Measurements from ENCODE around the gene UBE2D2.
A peak's percentile ranks its signal among the peaks of the same experiment; 100 is the strongest.

Gene UBE2D2

GRCh38 chr5:139663207-139664085, 102.3 kb downstream of the UBE2D2 start:
- no peak for DNase-seq

- DNase-seq = no peak
These were observed 103.1 kb downstream of the UBE2D2 start for GRCh38 chr5:139664086-139664693.

GRCh38 chr5:139664727-139665351, 103.7 kb downstream of the UBE2D2 start:
- no peak for DNase-seq

GRCh38 chr5:139665626-139666025, 104.5 kb downstream of the UBE2D2 start:
- DNase-seq = no peak

GRCh38 chr5:139666551-139666950, 105.4 kb downstream of the UBE2D2 start:
- DNase-seq = no peak

- DNase-seq = no peak
These were observed 106.0 kb downstream of the UBE2D2 start for GRCh38 chr5:139667001-139667729.

- DNase-seq = no peak
These were observed 106.6 kb downstream of the UBE2D2 start for GRCh38 chr5:139667730-139668063.

- DNase-seq = peak; percentile 48
These were observed 107.1 kb downstream of the UBE2D2 start for GRCh38 chr5:139668064-139668880.

GRCh38 chr5:139668924-139669661, 108.0 kb downstream of the UBE2D2 start:
- DNase-seq = no peak

- DNase-seq = no peak
These were observed 108.7 kb downstream of the UBE2D2 start for GRCh38 chr5:139669662-139670368.

GRCh38 chr5:139670369-139671095, 109.4 kb downstream of the UBE2D2 start:
- no peak for DNase-seq

- no peak for DNase-seq
These were observed 110.1 kb downstream of the UBE2D2 start for GRCh38 chr5:139671096-139671841.

- DNase-seq = no peak
These were observed 114.1 kb downstream of the UBE2D2 start for GRCh38 chr5:139675213-139675612.

GRCh38 chr5:139675825-139676224, 114.7 kb downstream of the UBE2D2 start:
- DNase-seq = no peak

GRCh38 chr5:139676406-139676805, 115.3 kb downstream of the UBE2D2 start:
- no peak for DNase-seq

- no peak for DNase-seq
These were observed 116.0 kb downstream of the UBE2D2 start for GRCh38 chr5:139676951-139677735.

All from stimulated activated CD4-positive, alpha-beta T cell treated with anti-CD3 and anti-CD28 coated beads, Interleukin-4, amount 100 ng/mL, for 1 hour (primary cell).